IPS-18c (cell line): ENCODE measurements around the gene NT5C3A.

Source experiments
- H3K4me3 ChIP-seq: 2 replicates; pipeline ENCODE4 v1.7.0; 2013; ENCODE audit warnings: low read depth, mild to moderate bottlenecking, low read length, moderate library complexity; ENCODE audit not compliant: insufficient read depth
- H3K9me3 ChIP-seq: one replicate; pipeline ENCODE4 v1.6.1; 2013; ENCODE audit warnings: mild to moderate bottlenecking, low read length, moderate library complexity; ENCODE audit not compliant: control insufficient read depth, insufficient read depth

NT5C3A gene

DNA sequence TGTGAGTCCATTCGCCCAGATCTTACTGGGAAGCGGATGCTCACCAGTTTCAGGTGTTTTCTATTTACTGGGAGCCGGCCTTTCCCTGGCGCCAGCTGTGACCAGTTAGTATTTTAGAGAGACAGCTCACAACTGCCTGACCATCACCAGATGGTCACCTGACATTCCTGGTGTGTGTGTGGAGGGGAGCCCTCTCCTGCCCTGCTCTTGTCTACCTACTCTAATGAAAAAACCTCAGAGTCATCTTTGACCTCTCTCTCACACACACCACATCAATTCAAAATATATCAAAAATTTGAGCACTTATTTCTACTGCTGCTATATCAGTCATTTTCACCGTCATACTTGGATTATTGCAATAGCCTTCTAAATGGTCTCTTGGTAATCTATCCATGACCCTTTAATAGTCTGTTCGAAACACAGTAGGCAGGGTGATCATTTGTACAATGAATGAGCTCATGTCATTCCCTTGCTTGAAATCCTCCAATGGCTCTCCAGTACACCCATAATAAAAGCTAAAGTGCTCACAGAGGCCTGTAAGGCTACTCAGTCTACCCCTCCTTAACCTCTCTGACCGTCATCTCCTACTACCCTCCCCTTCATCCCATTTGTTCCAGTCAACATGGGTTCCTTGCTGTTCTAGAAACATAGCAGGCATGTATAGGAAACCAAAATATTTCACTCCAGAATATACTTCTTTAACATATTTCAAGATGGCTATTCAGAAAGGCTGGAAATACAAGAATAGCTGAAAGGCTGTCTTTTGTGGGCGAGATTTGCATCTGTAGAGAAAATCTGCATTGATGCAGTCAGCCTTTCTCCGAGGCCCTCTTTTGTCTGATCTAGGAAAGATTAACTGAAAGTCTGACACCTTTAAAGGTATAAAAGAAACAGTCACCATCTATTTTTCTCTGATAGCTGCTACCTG, 17.5 kb upstream of the NT5C3A start:
- H3K9me3 ChIP-seq = no peaks in the 10 kb centered on the region
- no peak overlapping the region for H3K4me3 ChIP-seq

DNA sequence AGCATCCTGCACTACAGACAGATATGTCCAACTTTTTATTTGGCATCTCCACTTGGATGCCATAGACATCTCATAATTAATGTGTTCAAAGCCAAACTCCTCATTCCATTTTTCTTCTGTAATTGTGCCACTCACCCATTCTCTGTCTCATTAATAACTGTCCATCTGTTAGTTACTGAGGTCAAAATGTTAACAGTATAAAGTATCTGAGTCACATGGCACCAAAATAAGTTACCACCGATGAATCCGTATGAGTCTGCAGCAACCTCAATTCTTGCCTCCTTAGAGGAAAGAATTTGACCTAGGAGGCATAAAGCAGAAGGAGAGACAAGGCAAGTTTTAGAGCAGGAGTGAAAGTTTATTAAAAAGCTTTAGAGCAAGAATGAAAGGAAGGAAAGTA, 16.5 kb upstream of the NT5C3A start:
- Histone ChIP-seq H3K4me3 (no peak overlapping the region), H3K9me3 (no peaks in the 10 kb centered on the region)

DNA sequence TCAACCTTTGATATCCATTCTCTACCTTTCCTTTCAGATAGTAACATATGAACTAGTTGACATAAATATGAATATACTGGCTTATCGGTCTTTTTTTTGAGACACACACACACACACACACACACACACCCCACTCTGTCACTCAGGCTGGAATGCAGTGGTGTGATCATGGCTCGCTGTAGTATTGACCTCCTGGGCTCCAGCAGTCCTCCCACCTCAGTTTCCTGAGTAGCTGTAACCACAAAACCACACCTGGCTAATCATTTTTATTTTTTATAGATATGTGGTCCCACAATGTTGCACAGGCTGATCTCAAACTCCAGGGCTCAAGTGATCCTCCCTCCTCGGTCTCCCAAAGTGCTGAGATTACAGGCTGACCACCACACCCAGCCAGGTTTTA, 14.2 kb upstream of the NT5C3A start:
- H3K4me3 ChIP-seq = no peak overlapping the region
- no peaks in the 10 kb centered on the region for H3K9me3 ChIP-seq

DNA sequence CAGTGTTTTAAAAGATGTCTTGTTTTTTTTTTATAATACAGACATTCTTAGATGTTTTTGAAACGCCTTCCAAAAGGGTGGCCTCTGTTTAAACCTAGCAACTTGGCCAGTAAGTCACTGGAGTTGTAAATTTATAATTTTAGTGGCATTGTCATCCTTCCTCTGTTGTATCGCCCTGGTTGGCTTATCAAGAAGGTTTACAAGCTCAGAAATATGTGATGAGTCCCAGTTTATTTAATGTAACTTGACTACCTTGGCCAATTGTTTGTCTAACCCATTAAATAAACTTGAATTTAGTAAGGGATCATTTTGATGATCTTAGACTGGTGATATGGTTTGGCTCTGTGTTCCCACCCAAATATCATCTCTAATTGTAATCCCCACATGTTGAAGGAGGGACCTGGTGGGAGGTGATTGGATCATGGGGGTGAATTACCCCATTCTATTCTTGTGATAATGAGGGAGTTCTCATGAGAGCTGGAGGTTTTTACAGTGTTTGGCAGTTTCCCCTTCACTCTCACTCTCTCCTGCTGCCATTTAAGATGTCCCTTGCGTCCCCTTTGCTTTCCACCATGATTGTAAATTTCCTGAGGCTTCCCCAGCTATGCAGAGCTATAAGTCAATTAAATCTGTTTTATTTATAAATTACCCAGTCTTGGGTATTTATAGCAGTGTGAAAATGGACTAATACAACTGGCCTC, 13.4 kb upstream of the NT5C3A start:
- no peak overlapping the region for H3K4me3 ChIP-seq
- no peaks in the 10 kb centered on the region for H3K9me3 ChIP-seq

DNA sequence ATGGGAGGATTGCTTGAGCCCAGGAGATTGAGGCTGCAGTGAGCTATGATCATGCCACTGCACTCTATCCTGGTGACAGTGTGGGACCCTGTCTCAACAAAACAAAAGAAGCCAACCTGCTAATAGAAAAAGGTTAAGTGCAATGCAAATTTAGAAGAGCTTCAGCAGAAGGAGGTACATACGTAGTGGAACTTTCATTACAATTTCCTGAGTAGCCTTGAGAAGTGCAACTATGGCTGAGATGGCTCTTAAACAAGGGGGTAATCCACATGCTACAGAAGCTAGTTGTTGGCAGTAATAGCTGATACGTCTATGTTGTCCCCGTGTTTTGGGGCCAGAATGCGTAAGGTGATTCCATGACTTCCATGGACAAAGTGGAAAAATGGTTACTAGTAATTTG, 10.7 kb upstream of the NT5C3A start:
- no peak overlapping the region for H3K4me3 ChIP-seq
- H3K9me3 ChIP-seq = no peaks in the 10 kb centered on the region

DNA sequence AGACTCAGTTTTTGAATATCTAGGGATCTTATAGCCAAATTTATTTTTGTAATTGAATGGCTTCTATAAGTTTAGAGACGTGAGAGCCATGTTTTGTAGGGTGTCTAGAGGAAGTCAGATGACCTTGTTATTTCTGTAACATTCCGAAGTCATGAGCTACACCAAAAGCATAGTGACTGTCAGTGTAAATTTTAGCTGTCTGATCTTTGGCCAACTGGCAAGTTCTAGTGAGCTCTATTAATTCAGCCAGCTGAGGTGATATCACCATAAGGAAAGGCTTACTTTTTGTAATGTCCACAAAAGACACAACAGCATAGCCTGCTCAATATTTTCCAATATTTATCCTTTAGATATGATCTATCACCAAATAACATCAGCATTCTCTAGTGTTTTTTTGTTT, 9.9 kb upstream of the NT5C3A start:
- Histone ChIP-seq H3K9me3 (no peaks in the 10 kb centered on the region), H3K4me3 (no peak overlapping the region)

DNA sequence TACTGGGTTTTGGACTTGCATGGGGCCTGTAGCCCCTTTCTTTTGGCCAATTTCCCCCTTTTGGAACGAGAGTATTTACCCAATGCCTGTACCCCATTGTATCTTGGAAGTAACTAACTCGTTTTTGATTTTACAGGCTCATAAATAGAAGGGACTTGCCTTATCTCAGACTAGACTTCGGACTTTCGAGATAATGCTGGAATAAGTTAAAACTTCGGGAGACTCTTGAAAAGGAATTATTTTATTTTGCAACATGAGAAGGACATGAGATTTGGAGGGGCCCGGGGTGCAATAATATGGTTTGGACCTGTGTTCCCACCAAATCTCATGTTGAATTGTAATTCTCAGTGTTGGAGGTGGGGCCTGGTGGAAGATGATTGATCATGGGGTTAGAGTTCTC, 8.3 kb upstream of the NT5C3A start:
- H3K4me3 ChIP-seq = no peak overlapping the region

DNA sequence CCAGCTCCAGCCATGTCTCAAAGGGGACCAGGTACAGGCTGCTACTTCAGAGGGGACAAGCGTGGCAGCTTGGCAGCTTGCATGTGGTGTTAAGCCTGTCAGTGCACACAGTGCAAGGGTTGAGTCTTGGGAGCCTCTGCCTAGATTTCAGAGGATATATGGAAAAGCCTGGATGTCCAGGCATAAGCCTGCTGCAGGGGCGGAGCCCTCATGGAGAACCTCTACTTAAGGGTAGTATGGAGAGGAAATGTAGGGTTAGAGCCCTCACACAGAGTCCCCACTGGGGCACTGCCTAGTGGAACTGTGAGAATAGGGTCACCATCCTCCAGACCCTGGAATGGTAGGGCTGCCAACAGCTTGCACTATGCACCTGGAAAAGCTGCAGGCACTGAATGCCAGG, 7.7 kb upstream of the NT5C3A start:
- Histone ChIP-seq H3K4me3 (no peak overlapping the region; the same call in 1 of the 2 replicates), H3K9me3 (no peaks in the 10 kb centered on the region)

More for the DNA sequence above, 8.3 kb upstream of the NT5C3A start:
- H3K9me3 ChIP-seq = no peaks in the 10 kb centered on the region

DNA sequence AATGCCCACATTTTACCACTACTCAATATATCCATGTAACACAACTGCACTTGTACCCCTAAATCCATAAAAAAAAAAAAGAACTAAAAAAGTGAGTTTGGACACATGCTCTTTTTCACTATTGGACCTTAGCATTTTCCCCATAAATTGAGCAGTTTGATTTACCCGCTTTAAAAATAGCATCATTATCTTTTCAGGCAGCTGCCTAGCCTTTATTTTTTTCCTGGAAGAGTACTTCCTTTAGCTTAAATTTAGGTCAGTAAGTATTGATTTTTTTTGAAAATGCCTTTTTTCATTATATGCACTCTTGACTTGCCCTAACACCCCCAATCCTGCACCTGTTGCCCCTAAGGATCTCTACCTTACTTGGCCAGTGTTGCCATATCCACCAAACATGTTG, 5.3 kb upstream of the NT5C3A start:
- no peaks in the 10 kb centered on the region for H3K9me3 ChIP-seq
- H3K4me3 ChIP-seq = no peak overlapping the region

DNA sequence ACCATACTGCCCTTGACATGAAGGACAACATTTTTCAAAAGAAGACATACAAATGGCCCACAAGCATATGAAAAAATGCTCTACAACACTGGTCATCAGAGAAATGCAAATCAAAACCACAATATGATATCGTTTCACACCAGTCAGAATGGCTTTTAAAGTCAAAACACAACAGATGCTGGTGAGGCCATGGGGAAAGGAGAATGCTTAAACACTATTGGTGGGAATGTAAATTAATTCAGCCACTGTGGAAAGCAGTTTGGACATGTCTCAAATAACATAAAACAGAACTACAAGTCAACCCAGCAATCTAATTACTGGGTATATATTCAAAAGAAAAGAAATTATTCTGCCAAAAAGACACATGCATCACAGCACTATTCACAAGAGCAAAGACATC, 4.2 kb upstream of the NT5C3A start:
- no peak overlapping the region for H3K4me3 ChIP-seq
- no peaks in the 10 kb centered on the region for H3K9me3 ChIP-seq

DNA sequence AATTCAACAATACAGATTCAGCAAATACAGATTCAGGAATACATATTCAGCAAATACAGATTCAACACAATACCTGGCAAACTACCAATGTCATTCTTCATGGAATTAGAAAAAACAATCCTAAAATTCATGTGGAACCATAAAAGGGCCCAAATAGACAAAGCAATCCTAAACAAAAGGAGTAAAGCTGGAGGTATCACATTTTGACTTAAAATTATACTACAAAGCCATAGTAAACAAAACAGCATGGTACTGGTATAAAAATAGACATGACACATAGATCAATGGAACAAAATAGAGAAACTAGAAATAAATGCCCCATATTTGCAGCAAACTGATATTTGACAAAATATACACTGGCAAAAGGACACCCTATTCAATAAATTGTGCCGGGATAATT, 3.4 kb upstream of the NT5C3A start:
- H3K4me3 ChIP-seq = no peak overlapping the region
- no peaks in the 10 kb centered on the region for H3K9me3 ChIP-seq

DNA sequence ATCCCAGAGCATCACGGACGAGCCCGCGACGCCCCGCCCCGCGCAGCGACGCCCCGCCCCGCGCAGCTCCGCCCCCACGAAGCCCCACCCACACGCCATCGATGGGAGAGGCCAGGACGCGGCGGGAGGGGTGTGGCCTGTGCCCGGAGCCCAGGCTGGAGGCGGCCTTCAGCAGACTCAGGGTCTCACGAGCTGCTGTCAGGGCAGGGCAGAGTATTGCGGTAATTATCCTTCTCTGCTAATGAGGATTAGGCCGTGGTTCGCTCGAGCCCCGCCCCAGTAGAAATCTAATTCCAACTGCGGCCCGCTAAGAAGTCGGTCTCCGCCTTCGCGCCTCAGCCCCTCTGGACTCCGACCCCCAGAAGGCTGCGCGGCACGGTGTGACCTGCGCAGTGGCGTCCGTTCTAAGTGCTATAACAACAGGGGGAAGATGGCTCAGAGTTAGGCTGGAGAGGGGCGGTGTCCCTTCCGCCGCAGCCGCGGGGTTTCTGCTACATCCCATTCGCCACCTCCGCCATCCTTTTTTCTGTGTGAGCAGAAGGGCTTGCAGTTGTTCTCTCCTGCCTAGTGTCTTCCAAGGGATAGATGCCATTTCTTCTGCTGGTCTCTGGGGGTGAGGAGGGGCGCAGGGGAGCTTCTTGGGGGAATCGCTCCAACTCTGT, 337 bp upstream of the NT5C3A start:
- Histone ChIP-seq H3K4me3 (peak overlapping the region; percentile 86), H3K9me3 (no peaks in the 10 kb centered on the region)

DNA sequence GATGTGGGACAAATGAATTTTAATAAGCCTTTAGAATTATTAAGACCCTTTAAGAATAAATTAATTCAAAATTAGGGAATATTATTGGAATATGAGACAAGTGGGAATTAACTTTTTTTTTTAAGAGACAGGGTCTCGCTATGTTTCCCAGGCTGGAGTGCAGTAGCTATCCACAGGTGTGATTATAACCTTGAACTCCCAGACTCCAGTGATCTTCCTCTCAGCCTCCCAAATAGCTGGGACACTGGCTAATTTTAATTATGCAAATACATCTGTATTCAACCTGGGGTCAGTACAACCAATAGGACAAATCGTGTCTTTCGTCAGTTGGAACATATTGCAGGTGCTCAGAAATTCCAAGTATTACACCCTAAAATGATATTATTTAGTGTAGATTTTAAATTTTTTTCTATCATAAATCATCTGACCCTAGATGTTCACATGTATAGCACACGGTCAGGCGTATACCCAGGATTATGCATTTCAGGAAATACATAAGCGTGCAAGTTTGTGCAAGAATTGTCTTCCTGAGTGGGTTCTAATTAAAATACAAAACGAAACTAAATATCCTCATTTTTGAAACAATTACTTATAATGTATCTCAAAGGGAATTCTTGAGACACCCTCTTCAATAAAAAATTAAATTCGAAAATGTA, 1.2 kb downstream of the NT5C3A start:
- Histone ChIP-seq H3K9me3 (no peaks in the 10 kb centered on the region), H3K4me3 (peak overlapping the region; percentile 86)

DNA sequence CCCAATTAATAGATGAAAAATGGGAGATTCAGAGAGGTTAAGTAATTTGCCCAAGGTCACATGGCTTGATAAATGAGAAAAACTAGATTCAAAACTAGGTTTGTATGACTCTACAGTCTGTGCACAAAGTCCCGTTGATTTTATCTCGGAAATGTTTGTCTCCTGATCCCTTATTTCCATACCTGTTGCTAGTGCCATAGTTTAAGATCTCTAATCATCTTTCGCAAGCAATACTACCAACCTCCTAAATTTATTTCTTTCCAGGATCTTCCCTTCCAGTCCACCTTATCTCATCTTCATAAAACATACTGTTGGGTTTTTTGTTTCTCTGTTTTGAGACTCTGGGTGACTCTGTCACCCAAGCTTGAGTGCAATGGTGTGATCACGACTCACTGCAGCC, 2.9 kb downstream of the NT5C3A start:
- Histone ChIP-seq H3K4me3 (no peak overlapping the region), H3K9me3 (no peaks in the 10 kb centered on the region)

DNA sequence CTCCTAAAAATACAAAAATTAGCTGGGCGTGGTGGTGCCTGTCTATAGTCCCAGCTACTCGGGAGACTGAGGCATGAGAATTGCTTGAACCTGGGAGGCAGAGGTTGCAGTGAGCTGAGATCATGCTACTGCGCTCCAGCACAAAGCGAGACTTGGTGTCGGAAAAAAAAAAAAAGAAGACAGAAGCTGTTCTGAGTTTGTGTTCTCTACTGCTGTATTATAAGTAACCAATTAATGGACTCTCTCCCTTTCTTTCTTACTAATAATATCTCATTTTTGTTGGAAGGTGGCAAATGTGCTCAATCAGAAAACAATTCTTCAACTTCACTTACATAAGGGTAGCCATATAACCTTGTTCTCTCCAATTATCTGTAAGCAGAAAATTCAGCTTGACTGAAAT, 7.4 kb downstream of the NT5C3A start:
- no peak overlapping the region for H3K4me3 ChIP-seq

DNA sequence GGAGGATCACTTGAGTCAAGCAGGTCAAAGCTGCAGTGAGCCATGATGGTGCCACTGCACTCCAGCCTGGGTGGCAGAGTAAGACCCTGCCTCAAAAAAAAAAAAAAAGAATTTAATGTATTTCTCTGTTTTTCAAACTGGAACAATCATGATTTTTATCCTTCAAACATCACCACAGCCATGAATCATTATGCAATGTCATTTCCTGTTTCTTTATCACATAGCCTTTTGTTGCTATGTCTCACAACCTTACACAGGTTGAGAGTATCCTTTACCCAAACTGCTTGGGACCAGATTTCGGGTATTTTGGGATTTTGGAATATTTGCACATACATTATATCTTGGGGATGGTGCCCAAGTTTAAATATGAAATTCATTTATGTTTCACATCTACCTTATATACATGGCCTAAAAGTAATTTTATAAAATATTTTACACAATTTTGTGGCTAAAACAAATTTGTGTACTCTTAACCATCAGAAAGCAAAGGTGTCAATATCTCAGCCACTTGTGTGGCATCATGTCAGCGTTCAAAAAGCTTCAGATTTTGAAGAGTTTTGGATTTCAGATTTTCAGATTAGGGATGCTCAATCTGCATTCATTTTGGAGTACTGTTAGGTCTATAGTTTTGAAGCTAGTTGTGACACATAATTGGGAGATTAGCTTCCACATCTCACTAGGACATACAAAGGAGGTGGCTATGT, 8.2 kb downstream of the NT5C3A start:
- no peaks in the 10 kb centered on the region for H3K9me3 ChIP-seq
- H3K4me3 ChIP-seq = no peak overlapping the region

More for the DNA sequence above, 7.4 kb downstream of the NT5C3A start:
- H3K9me3 ChIP-seq = no peaks in the 10 kb centered on the region

DNA sequence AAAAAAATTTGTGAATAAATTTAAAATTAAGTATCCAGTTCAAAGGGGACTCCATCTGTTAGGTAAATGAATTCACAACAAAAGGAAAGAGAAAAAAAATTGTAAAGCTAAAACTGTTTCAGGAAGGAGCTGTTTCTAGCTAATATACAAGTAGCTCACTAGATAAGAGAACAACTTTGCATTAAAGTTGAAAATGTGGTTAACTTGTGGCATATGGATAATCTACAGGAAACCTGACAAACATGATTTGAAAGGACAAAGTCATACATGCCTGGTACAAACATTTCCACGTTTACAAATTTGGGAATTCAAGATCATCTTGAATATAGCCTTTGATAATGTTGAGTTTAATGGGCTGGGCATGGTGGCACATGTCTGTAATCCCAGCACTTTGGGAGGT, 8.9 kb downstream of the NT5C3A start:
- H3K4me3 ChIP-seq = no peak overlapping the region
- no peaks in the 10 kb centered on the region for H3K9me3 ChIP-seq
